8988T (cell line): ENCODE data around the gene MYOG.

Experiments
- DNase-seq: peaks from one replicate; pipeline ENCODE4 v3.0.0; 2011

The MYOG gene

GRCh38 chr1:203045336-203045735, 40.5 kb downstream of the MYOG start:
- no peak for DNase-seq

DNA sequence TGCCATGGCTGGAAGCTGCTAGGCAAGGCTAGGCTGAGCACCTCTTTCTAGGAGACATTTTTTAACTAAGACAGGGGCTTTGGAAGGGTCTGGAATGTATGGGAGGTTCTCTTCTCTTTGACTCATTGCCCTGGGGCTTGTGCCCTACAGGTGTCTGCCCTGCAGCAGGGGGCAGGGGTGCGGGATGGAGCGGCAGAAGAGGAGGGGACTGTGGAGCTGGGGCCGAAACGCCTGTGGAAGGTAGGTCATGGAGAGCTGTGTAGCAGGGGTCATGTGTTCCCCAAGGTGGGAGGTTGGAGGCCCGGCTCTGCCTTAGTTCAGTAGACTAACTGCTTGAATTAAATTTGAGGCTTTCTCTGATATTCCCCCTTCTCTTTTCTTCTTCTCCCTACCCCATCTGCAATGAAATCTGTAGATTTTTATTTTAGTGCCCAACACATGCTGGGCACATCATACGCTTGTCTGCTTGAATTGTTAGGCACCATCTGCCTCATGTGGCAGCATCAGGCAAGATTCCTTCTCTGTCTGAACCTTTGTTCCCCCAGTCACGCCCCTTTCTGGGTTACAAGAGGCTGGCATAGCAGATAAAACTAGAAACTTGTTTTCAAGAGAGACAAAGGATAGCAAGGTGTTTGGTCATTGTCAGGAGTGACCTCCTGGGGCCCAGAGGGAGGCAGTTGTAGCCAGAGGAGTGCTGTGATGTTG, 41.1 kb downstream of the MYOG start:
- DNase-seq, result no peak

DNA sequence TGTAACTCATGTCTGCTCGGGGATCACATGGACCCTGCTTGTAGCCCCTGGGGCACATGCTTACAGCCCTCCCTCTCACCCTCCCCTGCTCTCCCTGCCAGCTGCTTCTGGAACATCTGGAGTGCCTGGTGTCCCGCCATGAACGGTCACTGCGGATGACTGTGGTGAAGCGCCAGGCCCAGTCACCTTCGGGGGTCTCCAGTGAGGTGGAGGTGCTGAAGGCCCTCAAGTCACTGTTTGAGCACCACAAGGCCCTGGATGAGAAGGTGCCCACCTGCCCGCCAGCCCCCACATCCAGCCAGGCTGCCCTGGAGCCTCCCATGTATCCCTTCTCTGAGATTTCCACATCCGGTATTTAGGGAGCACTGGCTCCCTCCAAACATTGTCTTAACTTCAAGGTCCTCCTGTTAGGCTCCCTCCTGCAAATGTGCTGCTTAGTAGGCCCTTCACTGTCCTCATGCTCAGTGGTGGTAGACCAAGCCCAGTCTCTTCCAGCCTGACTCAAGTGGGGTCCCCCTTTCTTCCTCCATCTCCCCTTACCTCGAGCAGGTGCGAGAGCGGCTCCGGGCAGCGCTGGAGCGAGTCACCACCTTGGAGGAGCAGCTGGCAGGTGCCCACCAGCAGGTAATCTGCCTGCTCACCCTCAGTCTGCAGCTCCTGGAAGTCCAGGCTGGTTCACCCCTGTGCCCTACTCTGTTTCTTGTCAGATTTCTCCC, 41.8 kb downstream of the MYOG start:
- DNase-seq, result no peak

DNA sequence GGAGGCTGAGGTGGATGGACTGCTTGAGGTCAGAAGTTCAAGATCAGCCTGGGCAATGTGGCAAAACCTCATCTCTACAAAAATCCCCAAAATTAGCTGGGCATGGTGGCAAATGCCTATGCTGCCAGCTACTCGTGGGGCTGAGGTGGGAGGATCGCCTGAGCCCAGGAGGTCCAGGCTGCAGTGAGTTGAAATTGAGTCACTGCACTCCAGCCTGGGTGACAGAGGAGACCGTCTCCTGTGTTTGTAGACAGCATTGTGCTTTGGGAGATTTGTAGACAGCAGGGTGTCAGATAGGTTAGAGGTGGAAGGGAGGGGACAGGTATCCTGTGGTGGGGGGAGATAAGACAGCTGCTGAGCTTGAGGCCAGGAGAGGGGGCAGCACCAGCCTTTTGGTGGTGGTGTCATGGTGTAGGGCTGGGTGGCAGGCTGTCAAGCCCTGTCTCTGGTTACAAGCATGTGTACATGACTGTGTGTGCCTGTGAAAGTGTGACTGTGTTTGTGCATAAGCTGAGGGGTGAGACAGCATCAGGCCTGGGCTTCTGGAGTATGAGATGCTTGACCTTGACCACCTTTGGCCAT, 44.4 kb downstream of the MYOG start:
- DNase-seq, result no peak

DNA sequence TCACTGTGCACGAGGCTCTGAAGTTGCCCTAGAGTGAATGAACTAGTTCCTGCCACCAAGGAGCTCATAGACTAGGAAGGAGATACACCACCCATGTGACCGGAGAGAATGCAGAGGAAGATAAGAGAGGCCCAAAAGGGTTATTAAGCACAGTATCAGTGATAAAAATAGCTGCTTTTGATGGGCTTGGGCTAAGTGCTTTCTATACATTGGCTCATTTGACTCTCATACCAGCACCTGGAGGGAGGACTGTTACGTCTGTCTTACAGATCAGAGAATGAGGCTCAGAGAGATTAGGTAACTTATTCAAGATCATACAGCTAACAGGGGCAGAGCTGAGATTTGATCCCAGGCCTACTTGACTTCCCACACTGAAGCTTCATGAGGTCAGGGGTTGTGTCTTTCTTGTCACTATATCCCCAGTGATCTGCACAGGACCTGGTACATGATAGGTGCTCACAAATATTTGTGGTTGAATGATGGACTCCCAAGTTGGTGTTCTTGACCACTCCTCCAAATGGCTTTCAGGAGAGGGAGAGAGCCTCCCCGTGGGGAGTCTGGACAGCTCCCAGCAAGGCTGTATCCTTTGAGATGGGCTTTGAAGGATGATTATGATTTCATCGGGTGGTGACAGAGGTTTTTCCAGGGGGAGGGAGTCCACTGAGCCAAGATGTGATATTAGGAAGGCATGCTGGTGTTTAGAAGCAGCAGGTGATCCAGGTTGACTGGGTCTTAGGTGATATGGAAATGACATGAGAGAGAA, 45.1 kb downstream of the MYOG start:
- DNase-seq, result no peak

- no peak for DNase-seq
Observed at GRCh38 chr1:203039609-203040512, 46.0 kb downstream of the MYOG start.

- peak; percentile 58 for DNase-seq
Observed at GRCh38 chr1:203038891-203039608, 46.8 kb downstream of the MYOG start.

DNA sequence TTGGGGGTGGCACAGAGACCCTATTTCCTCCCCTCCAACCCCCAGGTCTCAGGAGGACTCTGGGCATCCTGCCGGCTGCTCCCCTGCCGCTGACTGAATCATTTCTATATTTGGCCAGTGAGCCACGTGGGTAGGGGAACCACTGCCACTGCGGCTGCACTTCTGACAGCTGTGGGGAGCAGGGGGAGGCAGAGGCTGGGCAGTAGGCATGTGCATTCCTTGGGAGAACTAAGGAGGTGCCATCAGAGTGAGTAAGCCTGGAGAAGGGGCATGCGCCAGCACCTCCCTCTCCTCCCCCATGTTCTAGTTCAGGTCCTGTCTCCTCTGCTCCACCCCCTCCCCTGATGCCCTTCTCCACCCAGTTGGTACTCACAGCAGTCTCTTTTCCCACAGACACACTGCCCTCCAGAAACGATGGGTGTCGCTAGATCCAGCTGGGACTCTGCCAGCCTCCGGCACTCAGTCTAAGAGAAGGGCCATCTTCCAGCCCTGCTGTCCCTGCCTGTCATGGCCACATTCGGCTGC, 47.5 kb downstream of the MYOG start:
- peak; percentile 31 for DNase-seq

GRCh38 chr1:203037509-203038190, 48.2 kb downstream of the MYOG start:
- peak; percentile 7 for DNase-seq

DNA sequence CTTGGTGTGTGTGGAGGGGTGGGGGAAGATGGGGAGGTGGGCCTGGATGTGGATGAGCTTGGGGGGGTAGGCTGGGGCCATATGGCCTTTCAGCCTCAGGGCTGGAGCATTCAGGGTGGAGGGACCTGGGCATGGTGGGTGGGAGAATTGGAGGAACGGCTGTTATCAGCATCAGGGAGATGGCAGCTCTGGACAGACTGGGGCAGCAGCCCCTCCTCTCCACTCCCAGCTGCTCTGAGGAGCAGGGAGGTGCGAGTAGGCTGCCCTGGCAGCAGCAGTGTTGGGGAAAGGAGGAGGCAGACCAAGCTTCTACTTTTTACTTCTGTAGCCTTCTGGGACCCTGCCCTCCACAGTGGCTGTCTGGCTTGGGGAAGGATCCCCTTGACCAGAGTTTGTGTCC, 49.3 kb downstream of the MYOG start:
- DNase-seq, result peak; percentile 14

GRCh38 chr1:203036135-203036534, 49.7 kb downstream of the MYOG start:
- DNase-seq, result peak; percentile 17

GRCh38 chr1:203035111-203036000, 50.5 kb downstream of the MYOG start:
- peak; percentile 11 for DNase-seq

DNA sequence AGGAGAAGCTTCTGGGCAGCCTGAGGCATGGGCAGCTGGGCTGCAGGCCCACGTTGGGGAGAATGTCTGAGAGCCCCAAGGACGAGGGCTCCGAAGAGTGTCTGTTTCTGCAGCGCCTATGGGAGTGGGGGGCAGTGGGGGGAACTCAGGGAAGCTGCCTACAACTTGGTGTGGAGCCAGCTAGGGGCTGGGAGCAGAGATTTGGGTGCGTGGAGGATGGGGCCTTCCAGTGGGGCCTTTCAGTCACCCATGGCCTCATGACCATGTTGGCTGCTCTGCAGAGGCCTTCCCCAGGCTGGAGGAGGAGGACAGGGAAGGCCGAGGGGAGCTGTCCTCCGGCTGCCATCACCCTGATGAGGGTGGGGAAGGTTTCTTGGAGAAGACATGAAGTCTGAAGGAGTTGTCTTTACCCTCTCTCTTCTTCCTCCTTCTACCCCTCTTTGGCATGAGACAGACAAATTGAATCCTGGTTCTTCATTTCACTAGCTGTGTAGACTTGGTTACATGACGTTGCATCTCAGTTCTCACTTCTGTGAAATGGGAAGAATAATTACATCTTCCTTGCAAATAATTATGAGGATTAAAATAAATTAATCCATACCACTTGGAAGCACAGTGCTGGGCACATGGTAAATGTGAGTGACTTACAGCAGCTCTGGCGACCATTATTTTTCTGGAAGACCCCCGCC, 51.2 kb downstream of the MYOG start:
- DNase-seq, result peak; percentile 4

DNA sequence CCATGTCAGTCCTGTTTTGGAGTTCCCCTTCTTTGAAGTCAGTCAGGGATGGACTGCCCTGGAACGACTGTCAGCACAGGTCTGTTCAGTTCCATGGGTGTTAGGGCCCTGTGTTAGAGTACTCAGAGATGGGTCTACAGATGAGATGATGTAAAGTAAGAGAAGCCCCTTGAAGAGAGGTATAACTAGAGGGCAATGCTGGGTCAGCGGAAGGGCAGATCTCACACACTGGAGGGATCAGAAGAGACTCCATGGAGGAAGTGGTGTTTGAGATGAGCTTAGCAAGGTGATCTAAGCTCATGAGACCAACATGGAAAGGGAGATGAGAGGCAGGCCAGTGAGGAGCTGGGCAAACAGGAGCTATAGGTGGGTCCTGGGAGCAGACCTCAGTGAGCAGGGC, 51.9 kb downstream of the MYOG start:
- no peak for DNase-seq

DNA sequence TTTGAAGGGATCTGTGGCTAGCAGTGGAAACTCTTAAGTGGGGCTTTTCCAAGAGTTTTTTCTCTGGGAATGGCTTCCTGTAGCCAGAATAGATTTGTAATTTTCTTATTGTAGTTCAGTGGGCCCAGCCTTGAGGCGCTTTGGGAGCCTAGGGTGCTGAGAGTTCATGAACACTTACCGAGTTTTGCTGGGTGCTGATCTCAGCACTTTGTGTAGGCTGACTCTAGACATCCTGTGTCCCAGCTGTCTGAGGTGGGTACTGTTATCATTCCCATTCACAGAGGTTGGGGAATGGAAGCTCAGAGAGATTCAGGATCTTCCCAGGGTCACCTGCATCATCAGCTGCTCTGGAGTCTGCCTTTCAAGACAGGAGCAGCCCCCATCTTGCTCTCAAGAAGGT, 52.5 kb downstream of the MYOG start:
- DNase-seq, result no peak
